K562 (cell line): Measurements from ENCODE around the gene OR8B4.
"Not testable (repeated sequence)": the region's sequence is repeated elsewhere in the genome, so short reads cannot be mapped to it uniquely, and the experiment has no call there.

Source experiments
- EZH2 ChIP-seq: IDR thresholded peaks from 2 replicates; pipeline ENCODE4 v1.6.1; 2012; ENCODE audit warnings: low read depth, mild to moderate bottlenecking, inconsistent platforms, low read length, borderline replicate concordance
- GATAD2A ChIP-seq: fragments of 450-650 bp; IDR thresholded peaks from 2 replicates; pipeline ENCODE4 v1.6.1; 2017
- POLR2A ChIP-seq: fragments of 450-650 bp; conservative IDR thresholded peaks from 2 replicates; pipeline ENCODE4 v1.6.1; 2016
- SIX5 ChIP-seq, 2 experiments: IDR thresholded peaks; 2 replicates each; pipeline ENCODE4 v1.6.1; 2011; ENCODE audit warnings: low read length in 2 of 2, borderline replicate concordance in 1 of 2, low read depth in 1 of 2, mild to moderate bottlenecking in 1 of 2, moderate library complexity in 1 of 2; ENCODE audit not compliant: insufficient read depth in 1 of 2
- ZNF121 ChIP-seq: sonication (generic); formaldehyde crosslinking; conservative IDR thresholded peaks from 2 replicates; pipeline ENCODE4 v1.8.0; 2022; ENCODE audit warnings: missing genetic modification reagents
- ZNF23 ChIP-seq: fragments of 250-450 bp; sonication (Bioruptor Pico); IDR thresholded peaks from 2 replicates; pipeline ENCODE4 v1.4.0; 2020; ENCODE audit warnings: mild to moderate bottlenecking
- TF ChIP-seq, protein P1 (sequence below), 3 experiments: IDR thresholded peaks in 2 of 3; conservative IDR thresholded peaks in 1 of 3; 2 replicates each; pipeline ENCODE4 v1.5.1; 2011 to 2012; ENCODE audit warnings: low read length in 3 of 3, mild to moderate bottlenecking in 3 of 3, control low read depth in 2 of 3, improper control_type of control experiment in 1 of 3, inconsistent platforms in 1 of 3, low read depth in 1 of 3, mixed read lengths in 1 of 3, moderate library complexity in 1 of 3; ENCODE audit not compliant: insufficient read depth in 2 of 3

DNA sequence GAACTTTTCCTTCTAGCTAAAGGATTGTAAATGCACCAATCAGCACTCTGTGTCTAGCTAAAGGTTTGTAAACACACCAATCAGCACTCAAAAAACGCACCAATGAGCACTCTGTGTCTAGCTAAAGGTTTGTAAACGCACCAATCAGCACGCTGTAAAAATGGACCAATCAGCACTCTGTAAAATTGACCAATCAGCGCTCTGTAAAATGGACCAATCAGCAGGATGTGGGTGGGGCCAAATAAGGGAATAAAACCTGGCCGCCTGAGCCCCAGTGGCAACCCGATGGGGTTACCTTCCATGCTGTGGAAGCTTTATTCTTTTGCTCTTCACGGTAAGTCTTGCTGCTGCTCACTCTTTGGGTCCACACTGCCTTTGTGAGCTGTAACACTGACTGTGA lies 34.7 kb upstream of the OR8B4 start:
- not testable (repeated sequence) for TF ChIP-seq GATAD2A; ZNF23 (CRISPR knock-in tag); ZNF121 (CRISPR knock-in tag); EZH2; POLR2A; SIX5 (IDR thresholded peaks at IDR 0.05; ENCODE audit: borderline replicate concordance in 1 of 2, insufficient read depth in 1 of 2, low read depth in 1 of 2, low read length in 2 of 2)
- TF ChIP-seq, protein P1, sequence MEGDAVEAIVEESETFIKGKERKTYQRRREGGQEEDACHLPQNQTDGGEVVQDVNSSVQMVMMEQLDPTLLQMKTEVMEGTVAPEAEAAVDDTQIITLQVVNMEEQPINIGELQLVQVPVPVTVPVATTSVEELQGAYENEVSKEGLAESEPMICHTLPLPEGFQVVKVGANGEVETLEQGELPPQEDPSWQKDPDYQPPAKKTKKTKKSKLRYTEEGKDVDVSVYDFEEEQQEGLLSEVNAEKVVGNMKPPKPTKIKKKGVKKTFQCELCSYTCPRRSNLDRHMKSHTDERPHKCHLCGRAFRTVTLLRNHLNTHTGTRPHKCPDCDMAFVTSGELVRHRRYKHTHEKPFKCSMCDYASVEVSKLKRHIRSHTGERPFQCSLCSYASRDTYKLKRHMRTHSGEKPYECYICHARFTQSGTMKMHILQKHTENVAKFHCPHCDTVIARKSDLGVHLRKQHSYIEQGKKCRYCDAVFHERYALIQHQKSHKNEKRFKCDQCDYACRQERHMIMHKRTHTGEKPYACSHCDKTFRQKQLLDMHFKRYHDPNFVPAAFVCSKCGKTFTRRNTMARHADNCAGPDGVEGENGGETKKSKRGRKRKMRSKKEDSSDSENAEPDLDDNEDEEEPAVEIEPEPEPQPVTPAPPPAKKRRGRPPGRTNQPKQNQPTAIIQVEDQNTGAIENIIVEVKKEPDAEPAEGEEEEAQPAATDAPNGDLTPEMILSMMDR (IDR thresholded peaks at IDR 0.05 in 2 of 3, conservative IDR thresholded peaks at IDR 0.05 in 1 of 3; ENCODE audit: insufficient read depth in 2 of 3, low read depth in 1 of 3, low read length in 3 of 3): not testable (repeated sequence)
